A549 (cell line): Measurements from ENCODE around the gene NHSL2.

Experiments used
- KDM5A ChIP-seq: fragments of 200-600 bp; sonication (generic); IDR thresholded peaks from 2 replicates; pipeline ENCODE4 v1.6.1; 2016; ENCODE audit warnings: antibody characterized with exemption, mild to moderate bottlenecking
- POLR2A ChIP-seq: IDR thresholded peaks from 2 replicates; pipeline ENCODE4 v1.6.1; 2012; ENCODE audit warnings: mild to moderate bottlenecking, low read length
- RFX5 ChIP-seq: fragments of 450-650 bp; IDR thresholded peaks from 2 replicates; pipeline ENCODE4 v1.7.1; 2014; ENCODE audit warnings: antibody characterized with exemption, mild to moderate bottlenecking, moderate library complexity
- TF ChIP-seq, protein P1 (sequence below): fragments of >200 bp; sonication (Bioruptor Twin); formaldehyde crosslinking; IDR thresholded peaks from 3 replicates; pipeline ENCODE4 v1.5.1; 2016

DNA sequence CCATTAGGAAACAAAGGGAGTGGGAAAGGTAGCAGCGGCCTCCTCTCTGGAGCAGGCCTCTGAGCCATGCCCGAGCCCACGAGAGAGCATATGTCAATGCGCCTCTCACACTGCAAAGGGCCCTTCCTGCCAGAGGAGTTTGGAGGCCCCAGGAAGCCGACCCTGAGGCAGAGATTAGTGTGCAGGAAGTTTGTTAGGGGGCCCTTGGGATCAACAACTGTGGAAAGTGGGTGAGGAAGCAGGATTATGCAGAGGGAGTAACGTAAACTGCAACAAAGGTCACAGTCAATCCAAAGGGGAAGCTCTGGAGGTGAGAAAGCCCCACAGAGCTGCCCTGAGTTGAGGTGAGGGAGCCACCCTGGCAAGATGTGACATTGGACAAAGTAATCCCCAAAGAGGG lies 203.7 kb downstream of the NHSL2 start:
- TF ChIP-seq, protein P1, sequence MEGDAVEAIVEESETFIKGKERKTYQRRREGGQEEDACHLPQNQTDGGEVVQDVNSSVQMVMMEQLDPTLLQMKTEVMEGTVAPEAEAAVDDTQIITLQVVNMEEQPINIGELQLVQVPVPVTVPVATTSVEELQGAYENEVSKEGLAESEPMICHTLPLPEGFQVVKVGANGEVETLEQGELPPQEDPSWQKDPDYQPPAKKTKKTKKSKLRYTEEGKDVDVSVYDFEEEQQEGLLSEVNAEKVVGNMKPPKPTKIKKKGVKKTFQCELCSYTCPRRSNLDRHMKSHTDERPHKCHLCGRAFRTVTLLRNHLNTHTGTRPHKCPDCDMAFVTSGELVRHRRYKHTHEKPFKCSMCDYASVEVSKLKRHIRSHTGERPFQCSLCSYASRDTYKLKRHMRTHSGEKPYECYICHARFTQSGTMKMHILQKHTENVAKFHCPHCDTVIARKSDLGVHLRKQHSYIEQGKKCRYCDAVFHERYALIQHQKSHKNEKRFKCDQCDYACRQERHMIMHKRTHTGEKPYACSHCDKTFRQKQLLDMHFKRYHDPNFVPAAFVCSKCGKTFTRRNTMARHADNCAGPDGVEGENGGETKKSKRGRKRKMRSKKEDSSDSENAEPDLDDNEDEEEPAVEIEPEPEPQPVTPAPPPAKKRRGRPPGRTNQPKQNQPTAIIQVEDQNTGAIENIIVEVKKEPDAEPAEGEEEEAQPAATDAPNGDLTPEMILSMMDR, result no peak
- no peak for TF ChIP-seq KDM5A
- TF ChIP-seq POLR2A, result no peak
- no peak for TF ChIP-seq RFX5
